ENCODE measurements around the gene FLOT1.

DNA sequence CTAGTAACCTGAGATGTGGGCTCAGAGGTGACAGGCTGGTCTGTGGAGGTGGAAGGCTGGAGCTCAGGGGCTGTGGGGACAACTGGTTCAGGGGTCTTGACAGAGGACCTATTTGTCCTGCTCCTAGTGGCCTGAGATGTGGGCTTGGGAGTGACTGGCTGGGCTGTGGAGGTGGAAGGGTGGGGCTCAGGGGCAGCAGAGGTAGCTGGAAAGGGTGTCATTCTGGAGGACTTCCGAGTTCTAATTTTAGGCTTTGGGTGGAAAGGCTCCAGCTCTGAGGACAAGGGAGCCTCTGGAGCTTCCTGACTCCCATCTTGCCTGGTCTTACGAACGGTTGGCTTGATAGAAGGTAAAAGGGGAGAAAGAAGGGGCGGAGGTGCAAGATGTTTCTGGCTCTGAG, 36.9 kb downstream of the FLOT1 start:
- TF ChIP-seq POLR2B (IDR thresholded peaks at IDR 0.05; ENCODE audit: low read depth, partially characterized antibody) (no peak), SMARCC2 (IDR thresholded peaks at IDR 0.05; ENCODE audit: low read depth) (no peak), MCM5 (IDR thresholded peaks at IDR 0.05; ENCODE audit: low read depth) (no peak), HNRNPH1 (optimal IDR thresholded peaks at IDR 0.05; ENCODE audit: low read depth, low read length) (no peak), POLR2A (conservative IDR thresholded peaks at IDR 0.05) (no peak)
- TF ChIP-seq, protein P1, sequence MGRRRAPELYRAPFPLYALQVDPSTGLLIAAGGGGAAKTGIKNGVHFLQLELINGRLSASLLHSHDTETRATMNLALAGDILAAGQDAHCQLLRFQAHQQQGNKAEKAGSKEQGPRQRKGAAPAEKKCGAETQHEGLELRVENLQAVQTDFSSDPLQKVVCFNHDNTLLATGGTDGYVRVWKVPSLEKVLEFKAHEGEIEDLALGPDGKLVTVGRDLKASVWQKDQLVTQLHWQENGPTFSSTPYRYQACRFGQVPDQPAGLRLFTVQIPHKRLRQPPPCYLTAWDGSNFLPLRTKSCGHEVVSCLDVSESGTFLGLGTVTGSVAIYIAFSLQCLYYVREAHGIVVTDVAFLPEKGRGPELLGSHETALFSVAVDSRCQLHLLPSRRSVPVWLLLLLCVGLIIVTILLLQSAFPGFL (CRISPR knock-in tag; IDR thresholded peaks at IDR 0.05): no peak
